SU-DHL-6 (cell line): ENCODE measurements around the gene NPPA.

Experiments used
- EZH2phosphoT487 ChIP-seq: fragments of 200-600 bp; sonication (generic), shearing (Covaris generic); conservative IDR thresholded peaks from 2 replicates; pipeline ENCODE4 v1.6.1; 2018; ENCODE audit warnings: mild to moderate bottlenecking, antibody characterized with exemption, low read length, moderate library complexity, mixed read lengths
- TF ChIP-seq, protein P1 (sequence below): fragments of 200-600 bp; sonication (generic); IDR thresholded peaks from one replicate; pipeline ENCODE4 v1.5.1; 2017; ENCODE audit warnings: antibody characterized with exemption, mild to moderate bottlenecking, low read length, moderate library complexity; ENCODE audit not compliant: insufficient read depth, poor library complexity, severe bottlenecking

DNA sequence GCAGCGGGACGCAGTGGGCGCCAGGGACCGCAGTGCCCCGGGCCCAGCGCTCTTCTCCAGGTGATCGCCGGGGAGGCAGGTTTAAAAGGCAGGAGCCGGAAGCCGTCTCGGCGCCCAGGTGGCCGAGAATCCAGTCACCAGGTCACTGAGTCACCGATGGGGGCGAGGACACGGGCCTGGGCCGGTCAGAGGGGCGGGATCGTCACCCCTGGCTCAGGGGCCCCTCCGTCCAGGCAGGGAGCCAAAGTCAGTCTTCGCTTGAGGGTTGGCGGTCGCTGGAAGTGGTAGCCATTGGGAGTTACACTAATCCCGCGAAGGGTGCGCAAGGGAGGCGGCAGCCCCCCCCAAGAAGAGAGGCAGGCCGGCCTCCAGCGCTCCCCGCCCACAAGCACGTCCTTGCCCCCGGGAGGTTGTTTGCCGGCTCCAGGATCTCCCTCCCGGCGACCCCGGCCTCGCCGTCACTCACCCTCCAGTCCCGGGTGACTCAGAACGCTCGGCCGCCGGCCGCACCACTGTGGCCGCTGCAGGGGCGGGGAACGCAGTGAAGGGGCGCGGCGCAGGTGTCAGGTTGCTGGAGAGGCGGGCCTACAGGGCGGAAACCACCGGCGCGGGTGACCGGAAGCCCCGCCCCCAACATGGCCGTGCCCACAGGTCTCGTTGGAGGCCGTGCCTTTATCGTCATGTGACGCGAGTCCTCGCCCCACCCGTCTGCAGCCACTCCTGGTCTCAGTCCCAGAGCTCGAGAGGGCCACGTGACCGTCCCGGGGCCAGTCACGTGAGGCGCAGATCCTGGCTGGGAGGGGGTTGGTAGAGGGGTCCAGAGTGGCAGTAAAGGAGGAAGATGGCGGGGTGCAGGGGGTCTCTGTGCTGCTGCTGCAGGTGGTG is 41.9 kb downstream of the NPPA start, which contains the start of the genes CLCN6 and MTHFR:
- no peak for TF ChIP-seq EZH2phosphoT487
- TF ChIP-seq, protein P1, sequence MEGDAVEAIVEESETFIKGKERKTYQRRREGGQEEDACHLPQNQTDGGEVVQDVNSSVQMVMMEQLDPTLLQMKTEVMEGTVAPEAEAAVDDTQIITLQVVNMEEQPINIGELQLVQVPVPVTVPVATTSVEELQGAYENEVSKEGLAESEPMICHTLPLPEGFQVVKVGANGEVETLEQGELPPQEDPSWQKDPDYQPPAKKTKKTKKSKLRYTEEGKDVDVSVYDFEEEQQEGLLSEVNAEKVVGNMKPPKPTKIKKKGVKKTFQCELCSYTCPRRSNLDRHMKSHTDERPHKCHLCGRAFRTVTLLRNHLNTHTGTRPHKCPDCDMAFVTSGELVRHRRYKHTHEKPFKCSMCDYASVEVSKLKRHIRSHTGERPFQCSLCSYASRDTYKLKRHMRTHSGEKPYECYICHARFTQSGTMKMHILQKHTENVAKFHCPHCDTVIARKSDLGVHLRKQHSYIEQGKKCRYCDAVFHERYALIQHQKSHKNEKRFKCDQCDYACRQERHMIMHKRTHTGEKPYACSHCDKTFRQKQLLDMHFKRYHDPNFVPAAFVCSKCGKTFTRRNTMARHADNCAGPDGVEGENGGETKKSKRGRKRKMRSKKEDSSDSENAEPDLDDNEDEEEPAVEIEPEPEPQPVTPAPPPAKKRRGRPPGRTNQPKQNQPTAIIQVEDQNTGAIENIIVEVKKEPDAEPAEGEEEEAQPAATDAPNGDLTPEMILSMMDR = no peak
